ENCODE data around the gene APELA.

DNA sequence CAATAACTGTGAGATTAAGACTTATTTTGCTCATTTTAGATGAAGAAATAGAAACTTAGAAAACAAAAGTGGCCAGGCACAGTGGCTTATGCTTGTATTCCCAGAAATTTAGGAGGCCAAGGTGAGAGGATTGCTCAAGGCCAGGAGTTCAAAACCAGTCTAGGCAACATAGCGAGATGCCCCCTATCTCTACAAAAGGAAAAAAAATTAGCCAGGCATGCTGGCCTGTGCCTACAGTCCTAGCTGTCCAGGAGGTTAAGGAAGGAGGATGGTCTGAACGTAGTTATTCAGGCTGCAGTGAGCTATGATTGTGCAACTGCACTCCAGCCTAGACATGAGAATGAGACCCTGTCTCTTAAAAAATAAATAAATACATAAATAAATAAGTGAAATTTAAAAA is 28.0 kb downstream of the APELA start:
- TF ChIP-seq, protein P1, sequence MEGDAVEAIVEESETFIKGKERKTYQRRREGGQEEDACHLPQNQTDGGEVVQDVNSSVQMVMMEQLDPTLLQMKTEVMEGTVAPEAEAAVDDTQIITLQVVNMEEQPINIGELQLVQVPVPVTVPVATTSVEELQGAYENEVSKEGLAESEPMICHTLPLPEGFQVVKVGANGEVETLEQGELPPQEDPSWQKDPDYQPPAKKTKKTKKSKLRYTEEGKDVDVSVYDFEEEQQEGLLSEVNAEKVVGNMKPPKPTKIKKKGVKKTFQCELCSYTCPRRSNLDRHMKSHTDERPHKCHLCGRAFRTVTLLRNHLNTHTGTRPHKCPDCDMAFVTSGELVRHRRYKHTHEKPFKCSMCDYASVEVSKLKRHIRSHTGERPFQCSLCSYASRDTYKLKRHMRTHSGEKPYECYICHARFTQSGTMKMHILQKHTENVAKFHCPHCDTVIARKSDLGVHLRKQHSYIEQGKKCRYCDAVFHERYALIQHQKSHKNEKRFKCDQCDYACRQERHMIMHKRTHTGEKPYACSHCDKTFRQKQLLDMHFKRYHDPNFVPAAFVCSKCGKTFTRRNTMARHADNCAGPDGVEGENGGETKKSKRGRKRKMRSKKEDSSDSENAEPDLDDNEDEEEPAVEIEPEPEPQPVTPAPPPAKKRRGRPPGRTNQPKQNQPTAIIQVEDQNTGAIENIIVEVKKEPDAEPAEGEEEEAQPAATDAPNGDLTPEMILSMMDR (IDR thresholded peaks at IDR 0.05), result no peak
- TF ChIP-seq POLR2A (IDR thresholded peaks at IDR 0.05), result no peak
- no peak for TF ChIP-seq EP300 (IDR thresholded peaks at IDR 0.05)

All from suprapubic skin (tissue), 3 donors.